ENCODE data around the gene EFCAB12. TPM values are rescaled to one million over a fixed set of nuclear protein-coding genes. Genes with fewer than 3 reads are reported as not detected.
A peak's percentile ranks its signal among the peaks of the same experiment; 100 is the strongest.

EFCAB12 gene
- total and polyA plus RNA-seq, 2 of the 4 experiments (the other 2 are of a cell fraction), result under 0.01 to 0.17 TPM

DNA sequence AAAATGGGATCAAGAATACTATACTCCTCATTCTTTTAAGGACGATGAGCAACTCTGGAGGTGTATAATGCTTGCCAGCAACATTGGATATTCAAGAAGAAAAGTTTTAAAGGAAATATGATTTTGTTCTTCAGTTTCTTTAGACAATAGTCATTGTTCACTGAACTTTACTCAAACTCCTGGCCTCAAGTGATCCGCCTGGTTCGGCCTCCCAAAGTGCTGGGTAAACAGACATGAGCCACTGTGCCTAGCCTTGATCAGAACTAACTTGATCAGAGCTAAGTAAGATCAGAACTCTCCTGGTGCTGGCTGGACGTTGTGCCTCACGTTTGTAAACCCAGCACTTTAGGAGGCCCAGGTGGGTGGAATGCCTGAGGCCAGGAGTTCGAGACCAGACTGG is 12.6 kb downstream of the EFCAB12 start:
- TF ChIP-seq NFE2L2 (IDR thresholded peaks at IDR 0.05; ENCODE audit: low read depth, low read length) (no peak), RFX5 (IDR thresholded peaks at IDR 0.05; ENCODE audit: low read depth, low read length) (no peak), FOS (IDR thresholded peaks at IDR 0.05; ENCODE audit: low read depth, low read length) (no peak), RAD21 (IDR thresholded peaks at IDR 0.05; ENCODE audit: low read length) (no peak), MAZ (IDR thresholded peaks at IDR 0.05; ENCODE audit: borderline replicate concordance, low read depth, low read length) (no peak), CEBPB (IDR thresholded peaks at IDR 0.05; ENCODE audit: low read depth, low read length) (no peak), POLR2A (IDR thresholded peaks at IDR 0.05; ENCODE audit: low read depth, low read length) (no peak), CHD1 (IDR thresholded peaks at IDR 0.05; ENCODE audit: low read depth, low read length) (no peak), MAFK (IDR thresholded peaks at IDR 0.05; ENCODE audit: low read depth, low read length) (no peak), BHLHE40 (IDR thresholded peaks at IDR 0.05; ENCODE audit: low read depth, low read length) (no peak), RCOR1 (IDR thresholded peaks at IDR 0.05; ENCODE audit: insufficient replicate concordance, low read length) (no peak), SMC3 (IDR thresholded peaks at IDR 0.05; ENCODE audit: low read depth, low read length) (no peak), MXI1 (IDR thresholded peaks at IDR 0.05; ENCODE audit: borderline replicate concordance, low read depth, low read length) (no peak)
- TF ChIP-seq, protein P1, sequence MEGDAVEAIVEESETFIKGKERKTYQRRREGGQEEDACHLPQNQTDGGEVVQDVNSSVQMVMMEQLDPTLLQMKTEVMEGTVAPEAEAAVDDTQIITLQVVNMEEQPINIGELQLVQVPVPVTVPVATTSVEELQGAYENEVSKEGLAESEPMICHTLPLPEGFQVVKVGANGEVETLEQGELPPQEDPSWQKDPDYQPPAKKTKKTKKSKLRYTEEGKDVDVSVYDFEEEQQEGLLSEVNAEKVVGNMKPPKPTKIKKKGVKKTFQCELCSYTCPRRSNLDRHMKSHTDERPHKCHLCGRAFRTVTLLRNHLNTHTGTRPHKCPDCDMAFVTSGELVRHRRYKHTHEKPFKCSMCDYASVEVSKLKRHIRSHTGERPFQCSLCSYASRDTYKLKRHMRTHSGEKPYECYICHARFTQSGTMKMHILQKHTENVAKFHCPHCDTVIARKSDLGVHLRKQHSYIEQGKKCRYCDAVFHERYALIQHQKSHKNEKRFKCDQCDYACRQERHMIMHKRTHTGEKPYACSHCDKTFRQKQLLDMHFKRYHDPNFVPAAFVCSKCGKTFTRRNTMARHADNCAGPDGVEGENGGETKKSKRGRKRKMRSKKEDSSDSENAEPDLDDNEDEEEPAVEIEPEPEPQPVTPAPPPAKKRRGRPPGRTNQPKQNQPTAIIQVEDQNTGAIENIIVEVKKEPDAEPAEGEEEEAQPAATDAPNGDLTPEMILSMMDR (conservative IDR thresholded peaks at IDR 0.05; ENCODE audit: low read depth, low read length), result no peak
- TF ChIP-seq, protein P2, sequence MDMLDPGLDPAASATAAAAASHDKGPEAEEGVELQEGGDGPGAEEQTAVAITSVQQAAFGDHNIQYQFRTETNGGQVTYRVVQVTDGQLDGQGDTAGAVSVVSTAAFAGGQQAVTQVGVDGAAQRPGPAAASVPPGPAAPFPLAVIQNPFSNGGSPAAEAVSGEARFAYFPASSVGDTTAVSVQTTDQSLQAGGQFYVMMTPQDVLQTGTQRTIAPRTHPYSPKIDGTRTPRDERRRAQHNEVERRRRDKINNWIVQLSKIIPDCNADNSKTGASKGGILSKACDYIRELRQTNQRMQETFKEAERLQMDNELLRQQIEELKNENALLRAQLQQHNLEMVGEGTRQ (IDR thresholded peaks at IDR 0.05; ENCODE audit: low read depth, low read length), result no peak
- TF ChIP-seq, protein P3, sequence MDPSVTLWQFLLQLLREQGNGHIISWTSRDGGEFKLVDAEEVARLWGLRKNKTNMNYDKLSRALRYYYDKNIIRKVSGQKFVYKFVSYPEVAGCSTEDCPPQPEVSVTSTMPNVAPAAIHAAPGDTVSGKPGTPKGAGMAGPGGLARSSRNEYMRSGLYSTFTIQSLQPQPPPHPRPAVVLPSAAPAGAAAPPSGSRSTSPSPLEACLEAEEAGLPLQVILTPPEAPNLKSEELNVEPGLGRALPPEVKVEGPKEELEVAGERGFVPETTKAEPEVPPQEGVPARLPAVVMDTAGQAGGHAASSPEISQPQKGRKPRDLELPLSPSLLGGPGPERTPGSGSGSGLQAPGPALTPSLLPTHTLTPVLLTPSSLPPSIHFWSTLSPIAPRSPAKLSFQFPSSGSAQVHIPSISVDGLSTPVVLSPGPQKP (IDR thresholded peaks at IDR 0.05; ENCODE audit: borderline replicate concordance, low read depth, low read length), result no peak
- H3K4me3 ChIP-seq (ENCODE audit: insufficient read depth, low read depth, low read length), result no peak overlapping the region
- H2BK120ac ChIP-seq (ENCODE audit: low read depth, low read length), result peak overlapping the region; percentile 95
- H2AK9ac ChIP-seq (replicated peaks; ENCODE audit: low read depth, low read length, poor library complexity), result no peak overlapping the region
- H4K20me1 ChIP-seq (ENCODE audit: insufficient read depth, low read length), result peaks cover 11% of the 10 kb centered on the region
- H4K8ac ChIP-seq (ENCODE audit: low read depth in 2 of 2, low read length in 2 of 2), result no peak overlapping the region
- ChIA-PET CTCF (no interaction called here), POLR2A (ENCODE audit: unreplicated experiment) (interaction anchor here (0.6 kb wide), 1 partner anchor 23 kb away, joined by 3 read pairs; no protein-coding TSS in a partner anchor)
- no peak overlapping the region for H3K23ac ChIP-seq (ENCODE audit: low read depth, low read length)
- peak overlapping the region; percentile 74 for H4K91ac ChIP-seq (ENCODE audit: insufficient read depth, low read depth, low read length)
- H3K79me1 ChIP-seq (ENCODE audit: low read depth in 1 of 2, low read length in 2 of 2), result peaks cover 0 to 8% of the 10 kb centered on the region in 2 experiments; a peak in 1 of 4 replicates
- no TSS peak for BruUV-seq (replicated peaks)
- H3K9ac ChIP-seq (ENCODE audit: low read depth, low read length), result no peak overlapping the region
- intact Hi-C loops (cut with micrococcal nuclease) (no loop called here), in situ Hi-C loops (cut with MboI; ENCODE audit: low sequenced_read_pairs) (no loop called here), dilution Hi-C loops (cut with HindIII; ENCODE audit: low sequenced_read_pairs, unreplicated experiment) (no loop called here)
- H3K4me2 ChIP-seq (ENCODE audit: low read depth, low read length), result no peak overlapping the region
- no peaks in the 10 kb centered on the region for H3K36me3 ChIP-seq (ENCODE audit: control insufficient read depth, insufficient read depth, low read length)
- no peaks in the 10 kb centered on the region for H3K27me3 ChIP-seq (ENCODE audit: control insufficient read depth, insufficient read depth, low read length)
- peaks cover 28% of the 10 kb centered on the region for H3K4me1 ChIP-seq (ENCODE audit: control insufficient read depth, insufficient read depth, low read length)
- peak overlapping the region; percentile 55; the same call in 1 of the 2 replicates for H3K14ac ChIP-seq (replicated peaks; ENCODE audit: low read depth, low read length)
- H2AK5ac ChIP-seq (ENCODE audit: low read depth, low read length), result peak overlapping the region; percentile 71; the same call in 1 of the 2 replicates
- H2AFZ ChIP-seq (replicated peaks; ENCODE audit: low read length, poor library complexity), result no peak overlapping the region
- ATAC-seq (ENCODE audit: low read depth) (no peak), DNase-seq (no peak)
- H2BK20ac ChIP-seq (ENCODE audit: low read depth, low read length), result peak overlapping the region; percentile 97; the same call in 1 of the 2 replicates
- WGBS, 2 experiments (ENCODE audit: extremely low coverage in 2 of 2, insufficient read length in 1 of 2), result no CpG with 5 or more reads among the region's 6 CpGs
- H4K5ac ChIP-seq (ENCODE audit: low read depth, low read length), result no peak overlapping the region
- H3K18ac ChIP-seq (ENCODE audit: low read depth, low read length), result no peak overlapping the region; the same call in 1 of the 2 replicates
- peaks cover 40% of the 10 kb centered on the region for H3K9me1 ChIP-seq (ENCODE audit: insufficient read depth, low read length)
- H2BK5ac ChIP-seq (ENCODE audit: low read depth, low read length, poor library complexity, severe bottlenecking), result no peak overlapping the region
- no peaks in the 10 kb centered on the region; the same call in 1 of the 2 replicates for H3K9me3 ChIP-seq (ENCODE audit: control insufficient read depth, insufficient read depth, low read length)
- peak overlapping the region; percentile 75; the same call in 2 of the 3 replicates for H2BK15ac ChIP-seq (ENCODE audit: low read depth, low read length)
- no peak overlapping the region for H3K27ac ChIP-seq (ENCODE audit: insufficient read depth, low read length)
- no peak overlapping the region for H3K56ac ChIP-seq (ENCODE audit: extremely low read depth, insufficient read depth, low read length)
- peak overlapping the region; percentile 48 for H3K4ac ChIP-seq (ENCODE audit: low read depth, low read length)
